SU-DHL-6 (cell line): ENCODE results near the gene FYB1.

Source experiments
- H2AFZ ChIP-seq: fragments of 200-600 bp; sonication (generic); 2 replicates; pipeline ENCODE4 v1.6.1; 2014; ENCODE audit warnings: low read depth, mild to moderate bottlenecking, moderate library complexity, mixed read lengths, antibody characterized with exemption, low read length; ENCODE audit not compliant: severe bottlenecking
- H3F3A ChIP-seq: fragments of 200-600 bp; shearing (Covaris generic); 2 replicates; pipeline ENCODE4 v1.6.0; 2016; ENCODE audit warnings: antibody characterized with exemption, mild to moderate bottlenecking; ENCODE audit not compliant: insufficient read depth
- H3K27ac ChIP-seq: fragments of 200-600 bp; sonication (generic); 2 replicates; pipeline ENCODE4 v1.5.1; 2016; ENCODE audit warnings: low read depth, mild to moderate bottlenecking, low read length, moderate library complexity, mixed read lengths
- H3K27me3 ChIP-seq: fragments of 200-600 bp; sonication (generic), shearing (Covaris generic); 2 replicates; pipeline ENCODE4 v1.6.0; 2014; ENCODE audit warnings: mild to moderate bottlenecking, low read length
- H3K36me3 ChIP-seq: fragments of 200-600 bp; sonication (generic); 2 replicates; pipeline ENCODE4 v1.6.1; 2014; ENCODE audit warnings: mild to moderate bottlenecking, low read length, mixed read lengths
- H3K4me2 ChIP-seq: fragments of 300-600, 200-600 bp; shearing (Covaris generic), sonication (generic); 2 replicates; pipeline ENCODE4 v1.6.0; 2014; ENCODE audit warnings: low read length, low read depth, mild to moderate bottlenecking; ENCODE audit not compliant: poor library complexity, severe bottlenecking
- H3K4me3 ChIP-seq: fragments of 200-600 bp; sonication (generic); 2 replicates; pipeline ENCODE4 v1.5.1; 2014; ENCODE audit warnings: antibody characterized with exemption, low read length, mild to moderate bottlenecking, mixed read lengths; ENCODE audit not compliant: insufficient read depth, poor library complexity, severe bottlenecking
- H3K79me2 ChIP-seq: fragments of 200-600 bp; sonication (generic); 2 replicates; pipeline ENCODE4 v1.6.1; 2014; ENCODE audit warnings: mild to moderate bottlenecking, low read length, moderate library complexity; ENCODE audit not compliant: insufficient read depth
- H3K9ac ChIP-seq: fragments of 200-600 bp; sonication (generic); 2 replicates; pipeline ENCODE4 v1.7.0; 2014; ENCODE audit warnings: mild to moderate bottlenecking, low read length
- H3K9me2 ChIP-seq: fragments of 200-600 bp; sonication (generic); replicated peaks from 2 replicates; pipeline ENCODE4 v1.6.1; 2014; ENCODE audit warnings: low read length; ENCODE audit not compliant: insufficient read depth
- H3K9me3 ChIP-seq: fragments of 200-600 bp; sonication (generic); 2 replicates; pipeline ENCODE4 v1.6.1; 2014; ENCODE audit warnings: low read length, mixed read lengths; ENCODE audit not compliant: insufficient read depth
- H4K20me1 ChIP-seq: fragments of 200-600 bp; sonication (generic); 2 replicates; pipeline ENCODE4 v1.6.1; 2014; ENCODE audit warnings: low read depth, mild to moderate bottlenecking, antibody characterized with exemption, low read length, moderate library complexity, mixed read lengths
- EZH2phosphoT487 ChIP-seq: fragments of 200-600 bp; sonication (generic), shearing (Covaris generic); conservative IDR thresholded peaks from 2 replicates; pipeline ENCODE4 v1.6.1; 2018; ENCODE audit warnings: mild to moderate bottlenecking, antibody characterized with exemption, low read length, moderate library complexity, mixed read lengths
- TF ChIP-seq, protein P1 (sequence below): fragments of 200-600 bp; sonication (generic); IDR thresholded peaks from one replicate; pipeline ENCODE4 v1.5.1; 2017; ENCODE audit warnings: antibody characterized with exemption, mild to moderate bottlenecking, low read length, moderate library complexity; ENCODE audit not compliant: insufficient read depth, poor library complexity, severe bottlenecking

FYB1 gene

GRCh38 chr5:39216631-39217030 lies 2.7 kb downstream of the FYB1 start:
- Histone ChIP-seq H3K4me3 (no peak overlapping the region), H3K36me3 (no peaks in the 10 kb centered on the region), H3K4me2 (no peak overlapping the region), H2AFZ (no peak overlapping the region), H4K20me1 (no peaks in the 10 kb centered on the region), H3F3A (no peaks in the 10 kb centered on the region), H3K27ac (no peak overlapping the region), H3K9me3 (no peaks in the 10 kb centered on the region), H3K9me2 (no peaks in the 10 kb centered on the region), H3K27me3 (no peaks in the 10 kb centered on the region), H3K79me2 (no peaks in the 10 kb centered on the region), H3K9ac (no peak overlapping the region)
- TF ChIP-seq, protein P1, sequence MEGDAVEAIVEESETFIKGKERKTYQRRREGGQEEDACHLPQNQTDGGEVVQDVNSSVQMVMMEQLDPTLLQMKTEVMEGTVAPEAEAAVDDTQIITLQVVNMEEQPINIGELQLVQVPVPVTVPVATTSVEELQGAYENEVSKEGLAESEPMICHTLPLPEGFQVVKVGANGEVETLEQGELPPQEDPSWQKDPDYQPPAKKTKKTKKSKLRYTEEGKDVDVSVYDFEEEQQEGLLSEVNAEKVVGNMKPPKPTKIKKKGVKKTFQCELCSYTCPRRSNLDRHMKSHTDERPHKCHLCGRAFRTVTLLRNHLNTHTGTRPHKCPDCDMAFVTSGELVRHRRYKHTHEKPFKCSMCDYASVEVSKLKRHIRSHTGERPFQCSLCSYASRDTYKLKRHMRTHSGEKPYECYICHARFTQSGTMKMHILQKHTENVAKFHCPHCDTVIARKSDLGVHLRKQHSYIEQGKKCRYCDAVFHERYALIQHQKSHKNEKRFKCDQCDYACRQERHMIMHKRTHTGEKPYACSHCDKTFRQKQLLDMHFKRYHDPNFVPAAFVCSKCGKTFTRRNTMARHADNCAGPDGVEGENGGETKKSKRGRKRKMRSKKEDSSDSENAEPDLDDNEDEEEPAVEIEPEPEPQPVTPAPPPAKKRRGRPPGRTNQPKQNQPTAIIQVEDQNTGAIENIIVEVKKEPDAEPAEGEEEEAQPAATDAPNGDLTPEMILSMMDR: no peak
- TF ChIP-seq EZH2phosphoT487: no peak

DNA sequence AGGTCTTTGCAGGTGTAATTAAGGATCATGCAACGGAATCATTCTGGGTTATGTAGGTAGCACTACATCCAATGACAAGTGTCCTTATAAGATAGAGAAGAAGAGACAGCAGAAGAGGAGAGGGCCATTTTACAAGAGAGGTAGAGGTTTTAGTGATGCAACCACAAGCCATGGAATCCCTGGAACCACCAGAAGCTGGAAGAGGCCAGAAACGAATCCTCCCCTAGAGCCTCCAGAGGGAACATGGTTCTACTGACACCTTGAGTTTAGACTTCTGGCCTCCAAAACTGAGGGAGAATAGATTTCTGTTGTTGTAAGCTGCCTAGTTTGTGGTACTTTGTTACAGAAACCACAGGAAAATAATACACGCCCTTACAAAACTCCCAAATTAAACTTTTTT lies 3.5 kb downstream of the FYB1 start:
- Histone ChIP-seq H3K4me3 (no peak overlapping the region), H3K36me3 (no peaks in the 10 kb centered on the region), H3K27me3 (no peaks in the 10 kb centered on the region), H3K9me2 (no peaks in the 10 kb centered on the region), H3K4me2 (no peak overlapping the region), H4K20me1 (no peaks in the 10 kb centered on the region), H3K27ac (no peak overlapping the region), H3K9me3 (no peaks in the 10 kb centered on the region), H3F3A (no peaks in the 10 kb centered on the region), H3K9ac (no peak overlapping the region), H3K79me2 (no peaks in the 10 kb centered on the region), H2AFZ (no peak overlapping the region)
- TF ChIP-seq, protein P1: no peak
- TF ChIP-seq EZH2phosphoT487: no peak

GRCh38 chr5:39214912-39215709 lies 4.3 kb downstream of the FYB1 start:
- H3K9me3 ChIP-seq: no peaks in the 10 kb centered on the region
- H3K36me3 ChIP-seq: no peaks in the 10 kb centered on the region
- H2AFZ ChIP-seq: no peak overlapping the region
- TF ChIP-seq, protein P1: no peak
- no peak for TF ChIP-seq EZH2phosphoT487
- H3K4me3 ChIP-seq: no peak overlapping the region
- no peak overlapping the region for H3K9ac ChIP-seq
- H3K27me3 ChIP-seq: no peaks in the 10 kb centered on the region
- no peaks in the 10 kb centered on the region for H3K9me2 ChIP-seq
- no peak overlapping the region for H3K27ac ChIP-seq
- H3K4me2 ChIP-seq: no peak overlapping the region
- H4K20me1 ChIP-seq: no peaks in the 10 kb centered on the region
- H3K79me2 ChIP-seq: no peaks in the 10 kb centered on the region
- H3F3A ChIP-seq: no peaks in the 10 kb centered on the region
